Tibial artery (tissue), 4 donors: ENCODE results near the gene GSC2.

Experiments
- DNase-seq, 2 donors: peaks; one replicate each; pipeline ENCODE4 v3.0.0-alpha.2; 2019
- H3K27ac ChIP-seq, 2 donors: fragments of 200-600 bp; sonication (generic) in 1 of 2; 1 replicate in 1 of 2; 2 replicates in 1 of 2; pipeline ENCODE4 v1.5.1; 2018 to 2019; ENCODE audit warnings: mild to moderate bottlenecking in 1 of 2
- H3K27me3 ChIP-seq, 2 donors: fragments of 200-600 bp; sonication (generic) in 1 of 2; one replicate each; pipeline versions ENCODE4 v1.5.1 to v1.6.0; 2016 to 2019
- H3K36me3 ChIP-seq, 3 donors: fragments of 200-600 bp; sonication (generic) in 2 of 3; one replicate each; pipeline ENCODE4 v1.5.1; 2016 to 2019; ENCODE audit warnings: mild to moderate bottlenecking in 2 of 3
- H3K4me1 ChIP-seq, 4 donors: fragments of 200-600 bp; sonication (generic) in 2 of 4; 1 replicate in 3 of 4; 2 replicates in 1 of 4; pipeline ENCODE4 v1.5.1; 2016 to 2019
- H3K4me3 ChIP-seq, 2 donors: fragments of 200-600 bp; sonication (generic) in 1 of 2; 1 replicate in 1 of 2; 2 replicates in 1 of 2; pipeline ENCODE4 v1.5.1; 2018 to 2019; ENCODE audit warnings: mild to moderate bottlenecking in 2 of 2
- H3K9me3 ChIP-seq, 3 donors: fragments of 200-600 bp; sonication (generic) in 1 of 3; one replicate each; pipeline ENCODE4 v1.5.1; 2016 to 2019
- intact Hi-C: fragments of 100-400 bp; cut with DNase I; formaldehyde crosslinking; loops from one replicate; pipeline ENCODE4 v1.15.0; 2023; ENCODE audit warnings: low total_unique reads
- TF ChIP-seq, protein P1 (sequence below), 2 experiments: fragments of 200-600 bp in 1 of 2; fragments of 450-650 bp in 1 of 2; IDR thresholded peaks; one replicate each; pipeline ENCODE4 v1.5.1; 2017 to 2019; ENCODE audit warnings: antibody characterized with exemption in 2 of 2, mild to moderate bottlenecking in 1 of 2, moderate library complexity in 1 of 2

Gene GSC2

DNA sequence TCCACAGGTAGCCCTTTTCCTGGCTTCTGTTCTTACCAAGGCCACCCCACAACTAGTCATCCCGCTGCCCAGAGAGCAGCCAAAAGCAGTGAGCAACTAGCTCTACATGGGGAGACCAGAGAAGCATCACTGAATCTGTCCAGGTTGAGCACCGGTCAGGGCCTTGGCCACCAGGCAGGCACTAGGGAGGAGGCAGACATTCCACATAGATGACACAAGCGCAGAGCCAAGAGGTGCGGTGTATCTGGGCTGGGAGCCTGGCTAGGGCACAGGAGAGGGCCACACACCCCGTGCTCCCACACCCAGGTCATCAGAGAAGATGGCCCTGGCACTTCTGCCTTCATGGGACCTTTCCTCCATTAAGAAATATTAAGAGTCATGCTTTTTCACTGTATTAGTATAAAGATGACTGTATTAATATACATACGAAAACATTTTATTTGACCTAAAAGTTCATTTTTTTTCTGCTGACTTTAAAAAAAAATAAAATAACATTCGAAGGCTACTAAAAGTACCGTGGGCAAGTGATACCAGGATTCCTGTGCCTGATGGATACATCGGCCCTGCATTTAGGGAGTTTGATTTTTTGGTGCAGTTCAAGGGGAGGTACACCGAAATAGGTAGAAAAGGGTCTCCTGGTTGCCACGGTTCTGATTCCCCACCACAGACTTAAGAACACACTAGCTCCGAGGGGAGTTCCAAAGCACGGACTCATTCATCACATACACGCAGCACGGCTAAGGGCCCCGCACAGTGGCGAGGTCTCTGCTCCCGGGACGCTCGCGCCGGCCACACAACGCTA lies 29.1 kb downstream of the GSC2 start:
- intact Hi-C loops: no loop called here
- peaks cover 0 to 67% (median 49%) of the 10 kb centered on the region in 4 donors for H3K4me1 ChIP-seq
- peak overlapping the region; percentile 84 to 96 for H3K4me3 ChIP-seq
- peak overlapping the region; percentile 89 to 96 for H3K27ac ChIP-seq
- H3K9me3 ChIP-seq: no peaks in the 10 kb centered on the region
- TF ChIP-seq, protein P1, sequence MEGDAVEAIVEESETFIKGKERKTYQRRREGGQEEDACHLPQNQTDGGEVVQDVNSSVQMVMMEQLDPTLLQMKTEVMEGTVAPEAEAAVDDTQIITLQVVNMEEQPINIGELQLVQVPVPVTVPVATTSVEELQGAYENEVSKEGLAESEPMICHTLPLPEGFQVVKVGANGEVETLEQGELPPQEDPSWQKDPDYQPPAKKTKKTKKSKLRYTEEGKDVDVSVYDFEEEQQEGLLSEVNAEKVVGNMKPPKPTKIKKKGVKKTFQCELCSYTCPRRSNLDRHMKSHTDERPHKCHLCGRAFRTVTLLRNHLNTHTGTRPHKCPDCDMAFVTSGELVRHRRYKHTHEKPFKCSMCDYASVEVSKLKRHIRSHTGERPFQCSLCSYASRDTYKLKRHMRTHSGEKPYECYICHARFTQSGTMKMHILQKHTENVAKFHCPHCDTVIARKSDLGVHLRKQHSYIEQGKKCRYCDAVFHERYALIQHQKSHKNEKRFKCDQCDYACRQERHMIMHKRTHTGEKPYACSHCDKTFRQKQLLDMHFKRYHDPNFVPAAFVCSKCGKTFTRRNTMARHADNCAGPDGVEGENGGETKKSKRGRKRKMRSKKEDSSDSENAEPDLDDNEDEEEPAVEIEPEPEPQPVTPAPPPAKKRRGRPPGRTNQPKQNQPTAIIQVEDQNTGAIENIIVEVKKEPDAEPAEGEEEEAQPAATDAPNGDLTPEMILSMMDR (IDR thresholded peaks at IDR 0.05): no peak
- DNase-seq: no peak
- no peaks in the 10 kb centered on the region for H3K27me3 ChIP-seq
- H3K36me3 ChIP-seq: no peaks in the 10 kb centered on the region

DNA sequence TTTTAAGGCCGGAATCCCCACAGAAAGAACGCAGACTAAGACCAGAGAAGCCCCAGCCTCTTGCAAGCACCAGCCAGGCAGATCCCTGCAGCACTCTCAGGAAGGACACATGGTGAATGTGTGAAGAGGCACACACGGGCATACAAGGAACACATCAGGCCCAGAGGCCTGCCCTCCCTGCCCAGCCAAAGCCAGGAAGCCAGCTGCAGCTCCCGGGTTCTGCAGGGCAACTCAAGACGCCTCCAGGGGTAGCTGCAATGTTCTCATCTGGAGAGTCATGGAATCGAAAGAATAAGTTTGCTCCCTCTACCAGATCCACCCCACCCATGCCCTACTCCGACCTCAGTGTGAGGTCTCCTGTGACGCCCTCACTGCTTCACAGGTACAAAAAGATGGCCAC lies 30.1 kb downstream of the GSC2 start:
- TF ChIP-seq, protein P1 (IDR thresholded peaks at IDR 0.05): no peak
- H3K27me3 ChIP-seq: no peaks in the 10 kb centered on the region
- H3K4me1 ChIP-seq: peaks cover 0 to 78% (median 55%) of the 10 kb centered on the region in 4 donors
- peak overlapping the region in 1 of 2 donors; percentile 96 for H3K4me3 ChIP-seq
- peaks cover 0 to 7% (median 0%) of the 10 kb centered on the region in 3 donors for H3K36me3 ChIP-seq
- DNase-seq: no peak
- intact Hi-C loops: no loop called here
- no peaks in the 10 kb centered on the region for H3K9me3 ChIP-seq
- H3K27ac ChIP-seq: no peak overlapping the region

DNA sequence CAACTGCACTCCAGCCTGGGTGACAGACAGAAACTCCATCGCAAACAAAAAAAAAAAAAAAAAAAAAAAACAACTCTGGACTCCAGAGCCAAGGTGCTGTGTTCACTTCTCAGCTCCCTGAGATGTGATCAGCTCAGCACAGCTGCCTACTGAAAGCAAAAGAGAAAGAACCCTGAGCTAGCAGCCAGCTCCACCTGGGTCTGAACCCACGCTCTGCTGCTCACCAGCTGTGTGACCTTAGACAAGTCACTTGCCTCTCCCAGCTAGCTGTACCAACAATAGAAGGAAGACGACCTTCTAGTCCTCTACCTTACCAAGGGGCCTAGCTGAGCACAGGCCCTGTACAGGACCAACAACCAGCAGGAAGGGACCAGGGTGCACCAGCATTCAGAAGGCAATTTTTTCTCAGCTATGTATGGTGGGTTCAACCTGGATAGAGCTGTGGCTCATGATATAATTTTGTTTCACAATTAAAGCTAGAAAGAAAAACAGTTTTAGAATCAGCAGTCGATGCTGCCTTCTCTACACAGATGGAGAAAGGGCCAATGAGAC lies 31.7 kb downstream of the GSC2 start:
- H3K4me1 ChIP-seq: peaks cover 0 to 82% (median 60%) of the 10 kb centered on the region in 4 donors
- no peaks in the 10 kb centered on the region for H3K27me3 ChIP-seq
- TF ChIP-seq, protein P1 (IDR thresholded peaks at IDR 0.05): no peak

DNA sequence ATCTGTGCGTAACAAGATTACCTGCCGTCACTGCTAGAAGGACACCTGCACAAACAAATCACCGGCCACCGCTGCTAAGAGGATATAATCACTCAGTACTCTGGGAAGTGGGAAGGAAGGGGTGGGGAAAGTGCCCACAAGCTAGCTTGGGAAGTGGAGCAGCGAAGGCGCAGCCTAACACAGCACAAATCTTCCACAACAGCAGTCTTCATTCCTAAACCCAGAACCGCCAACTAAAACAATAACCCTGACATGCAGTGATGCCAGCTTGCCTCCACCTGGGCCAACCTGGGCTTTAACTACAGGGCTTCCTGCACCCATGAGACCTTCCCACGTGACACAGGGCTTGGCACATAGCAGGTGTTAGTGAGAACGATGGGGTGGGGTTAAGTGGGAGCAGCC lies 33.0 kb downstream of the GSC2 start:
- Histone ChIP-seq H3K9me3 (no peaks in the 10 kb centered on the region), H3K27me3 (no peaks in the 10 kb centered on the region), H3K4me1 (peaks cover 0 to 77% (median 57%) of the 10 kb centered on the region in 4 donors), H3K27ac (no peak overlapping the region), H3K4me3 (no peak overlapping the region), H3K36me3 (peaks cover 0 to 7% (median 0%) of the 10 kb centered on the region in 3 donors)
- no peak for DNase-seq
- TF ChIP-seq, protein P1 (IDR thresholded peaks at IDR 0.05): no peak
- intact Hi-C loops: no loop called here

More for the DNA sequence above, 31.7 kb downstream of the GSC2 start:
- Histone ChIP-seq H3K4me3 (no peak overlapping the region), H3K27ac (no peak overlapping the region), H3K36me3 (peaks cover 0 to 7% (median 0%) of the 10 kb centered on the region in 3 donors), H3K9me3 (no peaks in the 10 kb centered on the region)
- DNase-seq: no peak
- intact Hi-C loops: no loop called here

DNA sequence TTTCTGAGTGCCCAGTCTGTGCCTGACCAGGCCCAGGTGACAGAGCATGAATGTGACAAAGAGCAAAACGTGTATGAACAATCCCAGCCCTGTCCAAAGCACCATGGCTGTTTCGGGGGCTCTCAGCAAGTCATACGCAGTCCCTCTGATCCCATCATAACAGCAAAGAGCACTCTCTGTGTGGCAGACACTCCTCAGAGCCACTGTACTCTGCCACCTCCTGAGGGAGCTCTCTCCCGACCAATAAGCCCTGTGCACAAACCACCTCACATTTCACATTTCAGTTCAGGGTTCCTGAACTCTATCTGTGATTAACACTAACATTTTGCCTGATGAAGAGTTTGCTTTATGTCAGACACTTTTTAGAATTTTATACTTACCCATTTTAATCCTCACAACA lies 34.5 kb downstream of the GSC2 start:
- intact Hi-C loops: no loop called here
- Histone ChIP-seq H3K9me3 (no peaks in the 10 kb centered on the region), H3K4me1 (peaks cover 0 to 76% (median 53%) of the 10 kb centered on the region in 4 donors), H3K4me3 (no peak overlapping the region), H3K36me3 (peaks cover 0 to 7% (median 0%) of the 10 kb centered on the region in 3 donors), H3K27ac (no peak overlapping the region), H3K27me3 (no peaks in the 10 kb centered on the region)
- TF ChIP-seq, protein P1 (IDR thresholded peaks at IDR 0.05): no peak
- peak in 1 of 2 donors; percentile 41 for DNase-seq
